Caco-2 (cell line): ENCODE data around the gene NTHL1. TPM values are rescaled to one million over a fixed set of nuclear protein-coding genes. Genes with fewer than 3 reads are reported as not detected.

Experiments used
- BruUV-seq: library from RNA; stranded (reverse); fragments of 400-500 nt; replicated peaks from 2 replicates; lab custom pipeline; 2021; lab: Mats Ljungman, UMichigan
- CTCF ChIA-PET: fragments of 300-600 bp; sonication (Branson Sonifier 250); formaldehyde crosslinking; loops from one replicate; lab custom pipeline; 2022; ENCODE audit warnings: antibody characterized with exemption; lab: Charles Lee
- POLR2A ChIA-PET: fragments of 300-600 bp; sonication (Branson Sonifier 250); formaldehyde crosslinking; loops from one replicate; lab custom pipeline; 2022; ENCODE audit warnings: antibody characterized with exemption; lab: Charles Lee
- DNase-seq, 2 experiments: peaks; one replicate each; pipeline versions ENCODE4 v3.0.0 to v3.0.0-alpha.2; 2020 to 2022
- H3K27me3 ChIP-seq: replicated peaks from 2 replicates; pipeline ENCODE4 v1.6.0; 2011; ENCODE audit warnings: low read length; ENCODE audit not compliant: control insufficient read depth, insufficient read depth
- H3K36me3 ChIP-seq: 2 replicates; pipeline ENCODE4 v1.5.1; 2011; ENCODE audit warnings: low read length; ENCODE audit not compliant: control insufficient read depth, insufficient read depth
- H3K4me1 ChIP-seq: fragments of 250-450 bp; sonication (Bioruptor Pico); 2 replicates; pipeline ENCODE4 v1.5.1; 2020; ENCODE audit warnings: mild to moderate bottlenecking
- H3K4me3 ChIP-seq: 2 replicates; pipeline ENCODE4 v1.5.1; 2011; ENCODE audit warnings: low read depth, mild to moderate bottlenecking, control low read depth, low read length
- H3K9me3 ChIP-seq: fragments of 250-450 bp; sonication (Bioruptor Pico); 2 replicates; pipeline ENCODE4 v1.5.1; 2020; ENCODE audit warnings: mild to moderate bottlenecking, moderate library complexity
- H3K27ac Mint-ChIP-seq: one replicate; pipeline ENCODE4 v1.8.0; 2022; ENCODE audit warnings: mixed read lengths; ENCODE audit not compliant: unreplicated experiment
- H3K27me3 Mint-ChIP-seq: one replicate; pipeline ENCODE4 v1.8.0; 2022; ENCODE audit warnings: mixed read lengths; ENCODE audit not compliant: insufficient read depth, unreplicated experiment
- H3K36me3 Mint-ChIP-seq: one replicate; pipeline ENCODE4 v1.8.0; 2022; ENCODE audit warnings: mild to moderate bottlenecking, mixed read lengths; ENCODE audit not compliant: insufficient read depth, unreplicated experiment
- H3K4me1 Mint-ChIP-seq: one replicate; pipeline ENCODE4 v1.8.0; 2022; ENCODE audit warnings: low read depth, mixed read lengths; ENCODE audit not compliant: unreplicated experiment
- H3K4me3 Mint-ChIP-seq: one replicate; pipeline ENCODE4 v1.8.0; 2022; ENCODE audit warnings: mild to moderate bottlenecking, moderate library complexity, mixed read lengths; ENCODE audit not compliant: unreplicated experiment
- H3K9me3 Mint-ChIP-seq: one replicate; pipeline ENCODE4 v1.8.0; 2022; ENCODE audit warnings: mixed read lengths; ENCODE audit not compliant: unreplicated experiment
- CTCF ChIP-seq, 2 experiments: fragments of 200-600 bp in 1 of 2; IDR thresholded peaks; 1 replicate in 1 of 2; 2 replicates in 1 of 2; pipeline versions ENCODE4 v1.5.1 to v1.8.0; 2011 to 2022; ENCODE audit warnings: antibody characterized with exemption in 1 of 2, control low read depth in 1 of 2, inconsistent platforms in 1 of 2, low read depth in 1 of 2, low read length in 1 of 2, mild to moderate bottlenecking in 1 of 2, moderate library complexity in 1 of 2; ENCODE audit not compliant: insufficient read depth in 1 of 2, severe bottlenecking in 1 of 2, unreplicated experiment in 1 of 2
- intact Hi-C: fragments of 100-400 bp; cut with micrococcal nuclease; formaldehyde crosslinking; loops from one replicate; pipeline ENCODE4 v1.10.0; 2022; ENCODE audit not compliant: unreplicated experiment
- total RNA-seq: library from RNA; stranded (reverse); gene quantifications from 2 replicates; pipeline ENCODE4 v1.2.3, GENCODE V29; 2022

The NTHL1 gene
- total RNA-seq, 1 experiment from 2014 or later, result 38.6 TPM

- Histone ChIP-seq H3K36me3 (no peaks in the 10 kb centered on the region; the same call in 1 of the 2 replicates), H3K4me3 (peak overlapping the region; percentile 63; the same call in 1 of the 2 replicates), H3K4me1 (peaks cover 22% of the 10 kb centered on the region), H3K27me3 (no peaks in the 10 kb centered on the region), H3K9me3 (no peaks in the 10 kb centered on the region)
- H3K27ac Mint-ChIP-seq, result peak overlapping the region; percentile 32
- no peaks in the 10 kb centered on the region for H3K4me1 Mint-ChIP-seq
- H3K9me3 Mint-ChIP-seq, result no peaks in the 10 kb centered on the region
- peak overlapping the region; percentile 70 for H3K4me3 Mint-ChIP-seq
- peaks cover 72% of the 10 kb centered on the region for H3K36me3 Mint-ChIP-seq
- no peak for TF ChIP-seq CTCF (IDR thresholded peaks at IDR 0.05; ENCODE audit: insufficient read depth in 1 of 2, low read depth in 1 of 2, low read length in 1 of 2, severe bottlenecking in 1 of 2, unreplicated experiment in 1 of 2)
- intact Hi-C loops, result loop anchor here (2.0 kb wide), 1 partner anchor 33 kb away; no protein-coding TSS in a partner anchor
- no TSS peak for BruUV-seq
- H3K27me3 Mint-ChIP-seq, result no peaks in the 10 kb centered on the region
- CTCF ChIA-PET, result interaction anchor here (0.6 to 2.1 kb wide), 9 partner anchors 11 to 118 kb away, joined by 3 to 18 read pairs (median 4); partner anchors contain the start of genes NTHL1 and TSC2
- DNase-seq, result no peak
- POLR2A ChIA-PET, result interaction anchor here (0.6 to 1.1 kb wide), 4 partner anchors 39 to 370 kb away, joined by 3 to 9 read pairs (median 5); partner anchors contain the start of genes RPS2 and TEDC2
These were observed 42.3 kb upstream of the NTHL1 start for GRCh38 chr16:2089706-2090480.

- H3K9me3 Mint-ChIP-seq, result no peaks in the 10 kb centered on the region
- ChIA-PET POLR2A (no interaction called here), CTCF (no interaction called here)
- no peak for DNase-seq
- TF ChIP-seq CTCF (IDR thresholded peaks at IDR 0.05; ENCODE audit: insufficient read depth in 1 of 2, low read depth in 1 of 2, low read length in 1 of 2, severe bottlenecking in 1 of 2, unreplicated experiment in 1 of 2), result no peak
- no peaks in the 10 kb centered on the region for H3K4me1 Mint-ChIP-seq
- Histone ChIP-seq H3K4me1 (peaks cover 22% of the 10 kb centered on the region), H3K36me3 (no peaks in the 10 kb centered on the region; the same call in 1 of the 2 replicates), H3K4me3 (no peak overlapping the region), H3K27me3 (no peaks in the 10 kb centered on the region), H3K9me3 (no peaks in the 10 kb centered on the region)
- H3K27ac Mint-ChIP-seq, result no peak overlapping the region
- H3K27me3 Mint-ChIP-seq, result no peaks in the 10 kb centered on the region
- intact Hi-C loops, result no loop called here
- TSS peak; percentile 27 for BruUV-seq
- no peak overlapping the region for H3K4me3 Mint-ChIP-seq
- H3K36me3 Mint-ChIP-seq, result peaks cover 73% of the 10 kb centered on the region
These were observed 41.2 kb upstream of the NTHL1 start for GRCh38 chr16:2088759-2089358.

- no peak overlapping the region for H3K4me3 ChIP-seq
- H3K4me1 ChIP-seq, result peaks cover 21% of the 10 kb centered on the region
- Mint-ChIP-seq H3K36me3 (peaks cover 76% of the 10 kb centered on the region), H3K27me3 (no peaks in the 10 kb centered on the region), H3K4me3 (no peak overlapping the region), H3K9me3 (no peaks in the 10 kb centered on the region), H3K27ac (no peak overlapping the region), H3K4me1 (no peaks in the 10 kb centered on the region)
- intact Hi-C loops, result no loop called here
- POLR2A ChIA-PET, result no interaction called here
- no peaks in the 10 kb centered on the region for H3K27me3 ChIP-seq
- DNase-seq, result no peak
- CTCF ChIA-PET, result no interaction called here
- no peaks in the 10 kb centered on the region; the same call in 1 of the 2 replicates for H3K36me3 ChIP-seq
- no TSS peak for BruUV-seq
- H3K9me3 ChIP-seq, result no peaks in the 10 kb centered on the region
- TF ChIP-seq CTCF (IDR thresholded peaks at IDR 0.05; ENCODE audit: insufficient read depth in 1 of 2, low read depth in 1 of 2, low read length in 1 of 2, severe bottlenecking in 1 of 2, unreplicated experiment in 1 of 2), result no peak
These were observed 40.4 kb upstream of the NTHL1 start for GRCh38 chr16:2087748-2088631.
